Peyer's patch (tissue), 4 donors: ENCODE measurements around the gene TUBGCP5.

Experiments used
- CTCF ChIP-seq, 6 experiments: fragments of 450-650 bp in 4 of 6; fragments of 200-600 bp in 2 of 6; sonication (generic) in 1 of 6; IDR thresholded peaks; one replicate each; pipeline ENCODE4 v1.5.1; 2017 to 2019; ENCODE audit warnings: antibody characterized with exemption in 6 of 6, mild to moderate bottlenecking in 3 of 6, moderate library complexity in 1 of 6
- POLR2A ChIP-seq, 2 donors: fragments of 450-650 bp; IDR thresholded peaks; one replicate each; pipeline ENCODE4 v1.5.1; 2017; ENCODE audit warnings: antibody characterized with exemption in 2 of 2, mild to moderate bottlenecking in 2 of 2, moderate library complexity in 2 of 2

- TF ChIP-seq CTCF (IDR thresholded peaks at IDR 0.05) (no peak), POLR2A (IDR thresholded peaks at IDR 0.05) (no peak)
These were observed 58.1 kb downstream of the TUBGCP5 start for GRCh38 chr15:22981051-22981840.
